CD4-positive, alpha-beta T cell (primary cell): ENCODE measurements around the gene RAB26. TPM values are rescaled to one million over a fixed set of nuclear protein-coding genes. Genes with fewer than 3 reads are reported as not detected.
"Not testable (repeated sequence)": the region's sequence is repeated elsewhere in the genome, so short reads cannot be mapped to it uniquely, and the experiment has no call there.

Experiments
- ATAC-seq: fragments of 200-7000 bp; cut with Tn5 transposase; one replicate; pipeline ENCODE4 v1.10.0; 2022; ENCODE audit warnings: mild to moderate bottlenecking; ENCODE audit not compliant: poor library complexity
- CTCF ChIA-PET: fragments of 350-600 bp; sonication (Branson Sonifier 250); formaldehyde crosslinking; loops from one replicate; lab custom pipeline; 2021; ENCODE audit warnings: antibody characterized with exemption, inconsistent platforms; lab: Charles Lee
- POLR2A ChIA-PET: fragments of 350-600 bp; sonication (Branson Sonifier 250); formaldehyde crosslinking; loops from one replicate; lab custom pipeline; 2021; ENCODE audit warnings: antibody characterized with exemption, inconsistent platforms; lab: Charles Lee
- DNase-seq, 14 experiments: peaks; one replicate each; pipeline ENCODE4 v3.0.0-alpha.2; 2013 to 2020; ENCODE audit warnings: mixed read lengths in 2 of 14
- H3K27ac ChIP-seq, 2 donors: one replicate each; pipeline versions ENCODE4 v1.5.1 to v1.7.0; 2013; ENCODE audit warnings: low read length in 2 of 2, low read depth in 1 of 2, mild to moderate bottlenecking in 1 of 2
- H3K27me3 ChIP-seq, 2 experiments: 1 replicate in 1 of 2; 2 replicates in 1 of 2; pipeline versions ENCODE4 v1.6.1 to v1.7.0; 2013; ENCODE audit warnings: low read length in 2 of 2, control low read depth in 1 of 2, mild to moderate bottlenecking in 1 of 2, moderate library complexity in 1 of 2; ENCODE audit not compliant: insufficient read depth in 2 of 2, control insufficient read depth in 1 of 2
- H3K36me3 ChIP-seq: one replicate; pipeline ENCODE4 v1.6.1; 2013; ENCODE audit warnings: low read length, control low read depth; ENCODE audit not compliant: insufficient read depth
- H3K4me1 ChIP-seq: one replicate; pipeline ENCODE4 v1.6.1; 2013; ENCODE audit warnings: low read length, control low read depth; ENCODE audit not compliant: insufficient read depth
- H3K4me3 ChIP-seq: one replicate; pipeline ENCODE4 v1.5.1; 2013; ENCODE audit warnings: mild to moderate bottlenecking, low read length, moderate library complexity
- H3K9me3 ChIP-seq, 2 experiments: 1 replicate in 1 of 2; 2 replicates in 1 of 2; pipeline versions ENCODE4 v1.6.1 to v1.7.0; 2013; ENCODE audit warnings: low read length in 2 of 2, mild to moderate bottlenecking in 2 of 2, control low read depth in 1 of 2, moderate library complexity in 1 of 2; ENCODE audit not compliant: control insufficient read depth in 1 of 2, insufficient read depth in 1 of 2
- H3K27ac Mint-ChIP-seq: one replicate; pipeline ENCODE4 v1.8.0; 2020; ENCODE audit warnings: mixed read lengths
- H3K27me3 Mint-ChIP-seq: one replicate; pipeline ENCODE4 v1.8.0; 2021; ENCODE audit warnings: mixed read lengths
- H3K36me3 Mint-ChIP-seq: one replicate; pipeline ENCODE4 v1.8.0; 2021; ENCODE audit warnings: low read depth, mixed read lengths
- H3K4me1 Mint-ChIP-seq: one replicate; pipeline ENCODE4 v1.8.0; 2021; ENCODE audit warnings: low read depth, mixed read lengths
- H3K4me3 Mint-ChIP-seq: one replicate; pipeline ENCODE4 v1.8.0; 2020; ENCODE audit warnings: mild to moderate bottlenecking, mixed read lengths
- H3K9me3 Mint-ChIP-seq: one replicate; pipeline ENCODE4 v1.8.0; 2020; ENCODE audit warnings: mixed read lengths
- intact Hi-C, 2 experiments: fragments of 100-400 bp; cut with DNase I in 1 of 2; cut with micrococcal nuclease in 1 of 2; formaldehyde crosslinking; loops; one replicate each; pipeline versions ENCODE4 v1.15.1 to v1.9.0; 2023 to 2025; cut with DNase I, micrococcal nuclease
- total RNA-seq, 174 experiments: library from RNA in 2 of 174; stranded (reverse) in 2 of 174; gene quantifications; one replicate each; pipeline ENCODE4 v1.2.3 and lab custom pipeline; 2021 to 2026
- TF ChIP-seq, protein P1 (sequence below): fragments of 200-600 bp; IDR thresholded peaks from one replicate; pipeline ENCODE4 v1.8.0; 2022; ENCODE audit warnings: antibody characterized with exemption, mild to moderate bottlenecking

The RAB26 gene
- total RNA-seq, 2 experiments from 2014 or later, result not detected

DNA sequence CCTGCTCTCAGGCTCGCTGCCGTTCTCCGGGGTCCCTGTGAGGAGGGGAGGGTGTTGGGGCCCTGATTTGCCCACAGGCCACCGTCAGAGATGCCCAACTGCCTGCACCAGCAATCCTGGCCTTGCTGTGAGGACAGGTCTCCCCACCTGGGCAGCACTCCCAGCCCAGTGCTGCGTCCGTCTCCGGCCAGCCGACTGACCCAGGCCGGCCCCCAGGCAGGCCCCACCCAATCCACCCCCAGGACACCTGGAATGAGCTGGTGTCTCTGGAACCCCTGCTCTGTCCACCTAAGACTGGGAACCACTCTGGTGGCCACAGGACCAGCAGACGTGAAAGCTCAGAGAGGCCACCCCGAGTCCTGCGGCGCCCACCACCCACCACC is 32.8 kb upstream of the RAB26 start:
- TF ChIP-seq, protein P1, sequence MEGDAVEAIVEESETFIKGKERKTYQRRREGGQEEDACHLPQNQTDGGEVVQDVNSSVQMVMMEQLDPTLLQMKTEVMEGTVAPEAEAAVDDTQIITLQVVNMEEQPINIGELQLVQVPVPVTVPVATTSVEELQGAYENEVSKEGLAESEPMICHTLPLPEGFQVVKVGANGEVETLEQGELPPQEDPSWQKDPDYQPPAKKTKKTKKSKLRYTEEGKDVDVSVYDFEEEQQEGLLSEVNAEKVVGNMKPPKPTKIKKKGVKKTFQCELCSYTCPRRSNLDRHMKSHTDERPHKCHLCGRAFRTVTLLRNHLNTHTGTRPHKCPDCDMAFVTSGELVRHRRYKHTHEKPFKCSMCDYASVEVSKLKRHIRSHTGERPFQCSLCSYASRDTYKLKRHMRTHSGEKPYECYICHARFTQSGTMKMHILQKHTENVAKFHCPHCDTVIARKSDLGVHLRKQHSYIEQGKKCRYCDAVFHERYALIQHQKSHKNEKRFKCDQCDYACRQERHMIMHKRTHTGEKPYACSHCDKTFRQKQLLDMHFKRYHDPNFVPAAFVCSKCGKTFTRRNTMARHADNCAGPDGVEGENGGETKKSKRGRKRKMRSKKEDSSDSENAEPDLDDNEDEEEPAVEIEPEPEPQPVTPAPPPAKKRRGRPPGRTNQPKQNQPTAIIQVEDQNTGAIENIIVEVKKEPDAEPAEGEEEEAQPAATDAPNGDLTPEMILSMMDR, result no peak
- Mint-ChIP-seq H3K4me3 (no peak overlapping the region), H3K9me3 (no peaks in the 10 kb centered on the region), H3K4me1 (peaks cover 4% of the 10 kb centered on the region), H3K27ac (no peak overlapping the region), H3K27me3 (no peaks in the 10 kb centered on the region), H3K36me3 (no peaks in the 10 kb centered on the region)
- Histone ChIP-seq H3K4me3 (no peak overlapping the region), H3K36me3 (no peaks in the 10 kb centered on the region), H3K4me1 (no peaks in the 10 kb centered on the region), H3K27me3 (no peaks in the 10 kb centered on the region), H3K27ac (no peak overlapping the region), H3K9me3 (no peaks in the 10 kb centered on the region)
- intact Hi-C loops, result no loop called here
- POLR2A ChIA-PET, result no interaction called here
- DNase-seq (no peak), ATAC-seq (no peak)
- CTCF ChIA-PET, result no interaction called here

DNA sequence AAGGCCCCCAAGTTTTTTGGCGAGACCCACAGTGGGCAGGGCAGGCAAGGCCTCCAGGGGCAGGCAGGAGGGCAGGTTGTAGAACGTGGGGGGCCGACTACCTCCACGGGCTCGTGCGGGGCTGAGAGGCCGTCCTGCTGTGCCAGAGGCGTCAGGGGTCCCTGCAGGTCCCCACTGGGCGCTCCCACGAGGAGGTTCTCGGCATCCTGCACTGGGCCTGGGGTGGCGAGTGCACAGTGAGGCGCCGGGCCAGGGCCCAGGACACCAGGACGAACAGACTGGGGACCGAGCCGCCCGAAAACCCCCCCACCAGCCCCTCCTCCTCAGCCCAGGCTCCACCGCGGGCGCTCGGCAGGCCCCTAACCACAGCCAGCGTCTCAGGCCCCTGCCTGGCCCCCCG is 32.0 kb upstream of the RAB26 start:
- H3K9me3 Mint-ChIP-seq, DNase-seq, H3K4me3 ChIP-seq, H3K27ac Mint-ChIP-seq, ATAC-seq, intact Hi-C loops, H3K4me1 ChIP-seq, H3K36me3 Mint-ChIP-seq, H3K27me3 ChIP-seq, H3K4me3 Mint-ChIP-seq, POLR2A ChIA-PET, H3K36me3 ChIP-seq, H3K9me3 ChIP-seq, H3K27ac ChIP-seq, H3K4me1 Mint-ChIP-seq, H3K27me3 Mint-ChIP-seq, CTCF ChIA-PET: not testable (repeated sequence)

DNA sequence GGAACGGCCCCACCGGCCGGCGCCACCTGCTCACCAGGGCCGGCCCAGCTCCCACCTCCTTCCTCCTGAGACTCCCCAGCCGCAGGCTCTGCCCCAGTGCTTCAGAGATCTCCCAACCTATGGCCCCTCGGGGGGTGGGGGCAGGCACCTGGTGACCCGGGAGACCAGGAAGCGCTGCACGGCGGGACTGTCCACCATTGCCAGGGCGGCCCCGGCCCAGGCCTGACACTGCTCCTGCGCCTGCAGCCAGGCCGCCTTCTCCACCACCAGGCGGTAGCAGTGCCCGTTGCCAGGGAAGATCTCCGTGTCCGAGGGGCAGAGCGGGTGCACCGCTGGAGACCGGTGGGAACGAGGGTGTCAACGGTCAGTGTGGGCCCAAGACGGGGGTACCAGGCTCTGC is 31.1 kb upstream of the RAB26 start:
- H3K27ac ChIP-seq, H3K4me3 Mint-ChIP-seq, H3K36me3 ChIP-seq, H3K27me3 Mint-ChIP-seq, POLR2A ChIA-PET, ATAC-seq, H3K9me3 ChIP-seq, H3K4me1 ChIP-seq, H3K27me3 ChIP-seq, H3K4me1 Mint-ChIP-seq, H3K36me3 Mint-ChIP-seq, DNase-seq, H3K27ac Mint-ChIP-seq, CTCF ChIA-PET, H3K9me3 Mint-ChIP-seq, H3K4me3 ChIP-seq, intact Hi-C loops: not testable (repeated sequence)

DNA sequence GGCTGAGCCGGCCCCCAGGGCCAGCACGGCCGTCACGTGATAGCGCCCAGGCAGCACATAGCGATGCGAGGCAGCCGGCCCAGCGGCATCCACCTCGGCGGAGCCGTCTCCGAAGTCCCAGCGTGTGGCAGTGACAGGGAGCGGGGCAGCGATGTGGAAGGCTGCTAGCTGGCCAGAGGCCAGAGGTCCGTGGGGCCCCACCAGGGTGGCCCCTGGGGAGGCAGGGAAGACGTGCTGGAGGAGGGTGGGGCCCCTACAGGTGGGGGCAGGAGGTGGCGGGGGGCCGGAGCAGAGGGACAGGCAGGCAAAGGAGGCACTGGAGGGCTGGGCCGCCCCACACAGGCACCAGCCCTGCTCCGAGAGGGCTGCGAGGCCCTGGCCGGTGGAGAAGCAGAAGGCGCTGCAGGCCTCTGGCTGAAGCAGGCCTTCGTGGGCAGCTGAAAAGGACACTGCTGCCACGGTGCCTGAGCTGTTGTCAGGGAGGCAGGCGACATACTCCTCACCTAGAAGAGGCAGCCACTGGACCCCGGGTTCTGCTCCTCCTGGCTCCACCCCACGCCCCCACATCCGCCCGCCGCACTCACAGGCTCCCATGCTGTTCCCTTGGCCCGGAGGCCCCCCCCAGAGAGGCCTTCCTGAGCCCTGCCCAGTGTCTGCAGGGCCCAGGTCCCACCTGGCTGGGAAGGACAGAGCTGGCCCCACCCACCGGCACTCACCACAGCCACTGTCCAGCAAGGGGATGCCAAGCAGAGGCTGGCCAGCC is 30.3 kb upstream of the RAB26 start:
- H3K4me1 ChIP-seq, H3K27me3 ChIP-seq, CTCF ChIA-PET, ATAC-seq, H3K9me3 ChIP-seq, H3K27ac Mint-ChIP-seq, H3K27me3 Mint-ChIP-seq, H3K36me3 Mint-ChIP-seq, intact Hi-C loops, DNase-seq, H3K4me3 Mint-ChIP-seq, H3K36me3 ChIP-seq, H3K9me3 Mint-ChIP-seq, POLR2A ChIA-PET, H3K4me1 Mint-ChIP-seq, H3K27ac ChIP-seq, H3K4me3 ChIP-seq: not testable (repeated sequence)
